H9 (cell line): ENCODE data around the gene CD248. TPM values are rescaled to one million over a fixed set of nuclear protein-coding genes. Genes with fewer than 3 reads are reported as not detected.

Experiments
- DNase-seq: peaks from one replicate; pipeline ENCODE4 v3.0.0-alpha.2; 2017
- H2AFZ ChIP-seq: one replicate; pipeline ENCODE4 v1.6.1; 2013; ENCODE audit warnings: mild to moderate bottlenecking, low read length, control low read depth, moderate library complexity
- H2AK5ac ChIP-seq: 2 replicates; pipeline ENCODE4 v1.6.1; 2013; ENCODE audit warnings: low read length, control low read depth, mixed read lengths; ENCODE audit not compliant: insufficient read length
- H2BK120ac ChIP-seq: one replicate; pipeline ENCODE4 v1.6.1; 2013; ENCODE audit warnings: low read depth, mild to moderate bottlenecking, low read length, control low read depth, inconsistent platforms; ENCODE audit not compliant: poor library complexity, severe bottlenecking
- H2BK12ac ChIP-seq: 2 replicates; pipeline ENCODE4 v1.6.1; 2013; ENCODE audit warnings: low read length, control low read depth, mixed read lengths, low read depth; ENCODE audit not compliant: insufficient read length
- H2BK15ac ChIP-seq: 2 replicates; pipeline ENCODE4 v1.6.1; 2013; ENCODE audit warnings: low read depth, low read length, control low read depth
- H2BK20ac ChIP-seq: one replicate; pipeline ENCODE4 v1.6.1; 2013; ENCODE audit warnings: low read depth, mild to moderate bottlenecking, low read length, control low read depth, inconsistent platforms; ENCODE audit not compliant: poor library complexity, severe bottlenecking
- H2BK5ac ChIP-seq: 2 replicates; pipeline ENCODE4 v1.6.1; 2013; ENCODE audit warnings: low read length, control low read depth, mixed read lengths; ENCODE audit not compliant: insufficient read length
- H3K14ac ChIP-seq: 2 replicates; pipeline ENCODE4 v1.6.1; 2013; ENCODE audit warnings: low read length, control low read depth; ENCODE audit not compliant: insufficient read depth
- H3K18ac ChIP-seq: 2 replicates; pipeline ENCODE4 v1.6.1; 2013; ENCODE audit warnings: low read depth, mild to moderate bottlenecking, mixed read lengths, low read length, control low read depth; ENCODE audit not compliant: insufficient read length
- H3K23ac ChIP-seq: 2 replicates; pipeline ENCODE4 v1.6.1; 2013; ENCODE audit warnings: low read length, control low read depth, mixed read lengths, low read depth; ENCODE audit not compliant: insufficient read length
- H3K23me2 ChIP-seq: 2 replicates; pipeline ENCODE4 v1.6.1; 2013; ENCODE audit warnings: low read depth, mild to moderate bottlenecking, mixed read lengths, low read length, control low read depth; ENCODE audit not compliant: insufficient read length, poor library complexity, severe bottlenecking
- H3K27ac ChIP-seq: 2 replicates; pipeline ENCODE4 v1.5.1; 2013; ENCODE audit warnings: low read length, control low read depth, mixed read lengths, low read depth; ENCODE audit not compliant: insufficient read length
- H3K27me3 ChIP-seq: 2 replicates; pipeline ENCODE4 v1.6.1; 2013; ENCODE audit warnings: low read length, control low read depth, inconsistent platforms; ENCODE audit not compliant: insufficient read depth
- H3K4ac ChIP-seq: 2 replicates; pipeline ENCODE4 v1.6.1; 2013; ENCODE audit warnings: low read depth, mild to moderate bottlenecking, control low read depth, inconsistent platforms, low read length, moderate library complexity
- H3K4me1 ChIP-seq: 2 replicates; pipeline ENCODE4 v1.6.1; 2013; ENCODE audit warnings: low read length, control low read depth, inconsistent platforms; ENCODE audit not compliant: insufficient read depth
- H3K4me2 ChIP-seq: 2 replicates; pipeline ENCODE4 v1.6.1; 2013; ENCODE audit warnings: low read length, control low read depth, mixed read lengths; ENCODE audit not compliant: insufficient read length, insufficient read depth
- H3K56ac ChIP-seq: 2 replicates; pipeline ENCODE4 v1.6.1; 2013; ENCODE audit warnings: low read depth, mild to moderate bottlenecking, mixed read lengths, low read length, control low read depth; ENCODE audit not compliant: insufficient read length
- H3K79me1 ChIP-seq: 2 replicates; pipeline ENCODE4 v1.6.1; 2013; ENCODE audit warnings: low read depth, mild to moderate bottlenecking, moderate library complexity, low read length, control low read depth, inconsistent platforms; ENCODE audit not compliant: insufficient read depth, poor library complexity, severe bottlenecking
- H3K79me2 ChIP-seq: 2 replicates; pipeline ENCODE4 v1.6.1; 2013; ENCODE audit warnings: low read length, control low read depth, inconsistent platforms; ENCODE audit not compliant: insufficient read depth
- H3K9ac ChIP-seq: 2 replicates; pipeline ENCODE4 v1.6.1; 2013; ENCODE audit warnings: low read length, control low read depth, mixed read lengths; ENCODE audit not compliant: insufficient read length; ENCODE audit errors: extremely low read depth
- H3K9me3 ChIP-seq: one replicate; pipeline ENCODE4 v1.6.1; 2013; ENCODE audit warnings: low read depth, low read length, inconsistent platforms; ENCODE audit not compliant: control insufficient read depth
- H3T11ph ChIP-seq: one replicate; pipeline ENCODE4 v1.6.1; 2013; ENCODE audit warnings: mild to moderate bottlenecking, low read length, control low read depth, inconsistent platforms
- H4K20me1 ChIP-seq: one replicate; pipeline ENCODE4 v1.6.1; 2013; ENCODE audit not compliant: control insufficient read depth, insufficient read length, insufficient read depth
- H4K5ac ChIP-seq: 2 replicates; pipeline ENCODE4 v1.6.1; 2013; ENCODE audit warnings: low read depth, mild to moderate bottlenecking, mixed read lengths, low read length, control low read depth; ENCODE audit not compliant: insufficient read length
- H4K8ac ChIP-seq: replicated peaks from 2 replicates; pipeline ENCODE4 v1.6.1; 2013; ENCODE audit warnings: low read length, control low read depth, mixed read lengths, low read depth; ENCODE audit not compliant: insufficient read length
- H4K91ac ChIP-seq: 2 replicates; pipeline ENCODE4 v1.6.1; 2013; ENCODE audit warnings: low read depth, mild to moderate bottlenecking, moderate library complexity, mixed read lengths, low read length, control low read depth; ENCODE audit not compliant: insufficient read length
- H3K27ac Mint-ChIP-seq, 3 experiments: 2 replicates in 2 of 3; 3 replicates in 1 of 3; pipeline ENCODE4 v1.8.0; 2020 to 2021; ENCODE audit warnings: mixed read lengths in 3 of 3, mild to moderate bottlenecking in 1 of 3, moderate library complexity in 1 of 3
- H3K27me3 Mint-ChIP-seq: 2 replicates; pipeline ENCODE4 v1.8.0; 2021; ENCODE audit warnings: low read depth, mild to moderate bottlenecking, moderate library complexity, mixed read lengths
- H3K36me3 Mint-ChIP-seq, 3 experiments: 2 replicates in 2 of 3; 3 replicates in 1 of 3; pipeline ENCODE4 v1.8.0; 2020 to 2021; ENCODE audit warnings: low read depth in 3 of 3, mixed read lengths in 3 of 3; ENCODE audit not compliant: insufficient read depth in 1 of 3
- H3K4me1 Mint-ChIP-seq, 2 experiments: 2 replicates each; pipeline ENCODE4 v1.8.0; 2020; ENCODE audit warnings: mixed read lengths in 2 of 2
- H3K4me3 Mint-ChIP-seq, 2 experiments: 2 replicates in 1 of 2; 3 replicates in 1 of 2; pipeline ENCODE4 v1.8.0; 2020 to 2021; ENCODE audit warnings: mild to moderate bottlenecking in 2 of 2, mixed read lengths in 2 of 2, moderate library complexity in 1 of 2
- H3K9me3 Mint-ChIP-seq, 2 experiments: 2 replicates in 1 of 2; 3 replicates in 1 of 2; pipeline ENCODE4 v1.8.0; 2020; ENCODE audit warnings: mild to moderate bottlenecking in 2 of 2, mixed read lengths in 2 of 2, moderate library complexity in 1 of 2
- WGBS: extraction: QIAGEN DNeasy Blood & Tissue Kit; methylation state at CpG from one replicate; pipeline ENCODE4 v1.1.7; 2013; ENCODE audit warnings: missing lambda C conversion rate, low lambda C conversion rate, mixed read lengths; ENCODE audit not compliant: insufficient read length; ENCODE audit errors: extremely low coverage; 5-methylcytosine and 5-hydroxymethylcytosine counted together
- total RNA-seq: library from RNA; stranded (reverse); gene quantifications from 2 replicates; pipeline ENCODE4 v1.2.1, GENCODE V29; 2021
- TF ChIP-seq, protein P1 (sequence below): fragments of 200-600 bp; sonication (generic); conservative IDR thresholded peaks from 3 replicates; pipeline ENCODE4 v1.8.0; 2021; ENCODE audit warnings: antibody characterized with exemption, mild to moderate bottlenecking

CD248 gene
- total RNA-seq, 1 experiment from 2014 or later, result 1.5 TPM

GRCh38 chr11:66267379-66268243, 49.2 kb downstream of the CD248 start:
- peaks cover 12 to 42% (median 36%) of the 10 kb centered on the region in 3 experiments for H3K36me3 Mint-ChIP-seq

More at GRCh38 chr11:66267379-66268243, 49.2 kb downstream of the CD248 start:
- no peaks in the 10 kb centered on the region for H3K9me3 Mint-ChIP-seq
- H2BK15ac ChIP-seq, result no peak overlapping the region
- H3K18ac ChIP-seq, result peak overlapping the region; percentile 28
- peak; percentile 91 for DNase-seq
- WGBS, result no CpG with 5 or more reads among the region's 61 CpGs
- H3T11ph ChIP-seq, result no peak overlapping the region
- TF ChIP-seq, protein P1, sequence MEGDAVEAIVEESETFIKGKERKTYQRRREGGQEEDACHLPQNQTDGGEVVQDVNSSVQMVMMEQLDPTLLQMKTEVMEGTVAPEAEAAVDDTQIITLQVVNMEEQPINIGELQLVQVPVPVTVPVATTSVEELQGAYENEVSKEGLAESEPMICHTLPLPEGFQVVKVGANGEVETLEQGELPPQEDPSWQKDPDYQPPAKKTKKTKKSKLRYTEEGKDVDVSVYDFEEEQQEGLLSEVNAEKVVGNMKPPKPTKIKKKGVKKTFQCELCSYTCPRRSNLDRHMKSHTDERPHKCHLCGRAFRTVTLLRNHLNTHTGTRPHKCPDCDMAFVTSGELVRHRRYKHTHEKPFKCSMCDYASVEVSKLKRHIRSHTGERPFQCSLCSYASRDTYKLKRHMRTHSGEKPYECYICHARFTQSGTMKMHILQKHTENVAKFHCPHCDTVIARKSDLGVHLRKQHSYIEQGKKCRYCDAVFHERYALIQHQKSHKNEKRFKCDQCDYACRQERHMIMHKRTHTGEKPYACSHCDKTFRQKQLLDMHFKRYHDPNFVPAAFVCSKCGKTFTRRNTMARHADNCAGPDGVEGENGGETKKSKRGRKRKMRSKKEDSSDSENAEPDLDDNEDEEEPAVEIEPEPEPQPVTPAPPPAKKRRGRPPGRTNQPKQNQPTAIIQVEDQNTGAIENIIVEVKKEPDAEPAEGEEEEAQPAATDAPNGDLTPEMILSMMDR, result no peak
- no peak overlapping the region for H2BK120ac ChIP-seq
- H3K27ac ChIP-seq, result no peak overlapping the region
- H3K23me2 ChIP-seq, result peaks cover 10% of the 10 kb centered on the region
- no peak overlapping the region for H4K5ac ChIP-seq
- H3K4me1 Mint-ChIP-seq, result peaks cover 20 to 22% of the 10 kb centered on the region in 2 experiments
- peak overlapping the region; percentile 95 for H3K4me2 ChIP-seq
- no peak overlapping the region for H4K8ac ChIP-seq
- H2AFZ ChIP-seq, result no peak overlapping the region
- no peak overlapping the region; the same call in 1 of the 2 replicates for H3K14ac ChIP-seq
- H3K27ac Mint-ChIP-seq, result peak overlapping the region; percentile 94 to 97 (median 95)
- peaks cover 2% of the 10 kb centered on the region for H4K20me1 ChIP-seq
- H2BK12ac ChIP-seq, result no peak overlapping the region
- peaks cover 5% of the 10 kb centered on the region; the same call in 1 of the 2 replicates for H3K79me2 ChIP-seq
- no peaks in the 10 kb centered on the region; the same call in 1 of the 2 replicates for H3K27me3 Mint-ChIP-seq
- no peak overlapping the region for H2AK5ac ChIP-seq
- H3K4me3 Mint-ChIP-seq, result peak overlapping the region; percentile 89 to 98
- H4K91ac ChIP-seq, result no peak overlapping the region
- H3K56ac ChIP-seq, result no peak overlapping the region
- peak overlapping the region; percentile 52 for H3K9ac ChIP-seq
- H3K4me1 ChIP-seq, result no peaks in the 10 kb centered on the region
- H2BK5ac ChIP-seq, result no peak overlapping the region
- no peaks in the 10 kb centered on the region for H3K9me3 ChIP-seq
- H3K4ac ChIP-seq, result no peak overlapping the region
- no peak overlapping the region for H2BK20ac ChIP-seq
- no peaks in the 10 kb centered on the region for H3K79me1 ChIP-seq
- H3K23ac ChIP-seq, result no peak overlapping the region
- H3K27me3 ChIP-seq, result no peaks in the 10 kb centered on the region
